ENCODE data around the gene FRAS1.
"Not testable (repeated sequence)": the region's sequence is repeated elsewhere in the genome, so short reads cannot be mapped to it uniquely, and the experiment has no call there.

Gene FRAS1

GRCh38 chr4:78525559-78525958, 468.4 kb downstream of the FRAS1 start:
- DNase-seq = no peak

GRCh38 chr4:78527103-78527502, 470.0 kb downstream of the FRAS1 start:
- no peak for DNase-seq

- no peak for DNase-seq
These were observed 470.4 kb downstream of the FRAS1 start for GRCh38 chr4:78527555-78527954.

- DNase-seq = no peak
These were observed 471.2 kb downstream of the FRAS1 start for GRCh38 chr4:78528327-78528726.

- DNase-seq = no peak
These were observed 472.6 kb downstream of the FRAS1 start for GRCh38 chr4:78529569-78530209.

- DNase-seq = no peak
These were observed 474.9 kb downstream of the FRAS1 start for GRCh38 chr4:78532046-78532445.

- no peak for DNase-seq
These were observed 476.7 kb downstream of the FRAS1 start for GRCh38 chr4:78533854-78534253.

- no peak for DNase-seq
These were observed 477.3 kb downstream of the FRAS1 start for GRCh38 chr4:78534286-78534955.

- DNase-seq = no peak
These were observed 485.2 kb downstream of the FRAS1 start for GRCh38 chr4:78542373-78542772.

GRCh38 chr4:78543424-78544125, 486.5 kb downstream of the FRAS1 start:
- no peak for DNase-seq

- no peak for DNase-seq
These were observed 487.6 kb downstream of the FRAS1 start for GRCh38 chr4:78544678-78545077.

- DNase-seq = no peak
These were observed 488.4 kb downstream of the FRAS1 start for GRCh38 chr4:78545275-78546246.

GRCh38 chr4:78547899-78548298, 490.8 kb downstream of the FRAS1 start:
- DNase-seq = not testable (repeated sequence)

- DNase-seq = not testable (repeated sequence)
These were observed 491.8 kb downstream of the FRAS1 start for GRCh38 chr4:78548889-78549288.

GRCh38 chr4:78551420-78552351, 494.6 kb downstream of the FRAS1 start, which contains the start of gene ANXA3:
ANXA3 (plus strand) TSS chr4:78551770; CDS start chr4:78554474, 2,704 bp downstream.
- no peak for DNase-seq

- no peak for DNase-seq
These were observed 495.4 kb downstream of the FRAS1 start for GRCh38 chr4:78552389-78553042.

GRCh38 chr4:78553043-78553396, 495.9 kb downstream of the FRAS1 start:
- no peak for DNase-seq

GRCh38 chr4:78553529-78554060, 496.5 kb downstream of the FRAS1 start:
- DNase-seq = no peak

GRCh38 chr4:78556665-78557064, 499.5 kb downstream of the FRAS1 start:
- no peak for DNase-seq

- DNase-seq = no peak
These were observed 500.7 kb downstream of the FRAS1 start for GRCh38 chr4:78557841-78558240.

GRCh38 chr4:78558410-78558809, 501.3 kb downstream of the FRAS1 start:
- DNase-seq = no peak

Data from bone marrow (tissue), 2 donors.